Measurements from ENCODE around the gene PLGRKT. TPM values are rescaled to one million over a fixed set of nuclear protein-coding genes. Genes with fewer than 3 reads are reported as not detected.

Gene PLGRKT
- total and polyA plus RNA-seq, 2 donors (not counting 3 experiments of a cell fraction or from before 2014, with no cell fraction given): 3.8 to 21.2 TPM

GRCh38 chr9:5486988-5487387 is 49.3 kb upstream of the PLGRKT start:
- CTCF ChIA-PET: interaction anchor here (0.6 kb wide), 1 partner anchor 37 kb away, joined by 3 read pairs; the partner anchor contains the start of gene CD274
- Histone ChIP-seq H3K79me2 (ENCODE audit: control insufficient read depth, insufficient read depth, low read length) (no peaks in the 10 kb centered on the region), H2AFZ (ENCODE audit: low read depth, low read length) (no peak overlapping the region), H3K27ac (ENCODE audit: insufficient read depth, low read depth, low read length) (no peak overlapping the region), H4K20me1 (replicated peaks; ENCODE audit: control insufficient read depth, extremely low read depth, insufficient read depth, low read length) (no peaks in the 10 kb centered on the region), H3K9ac (replicated peaks; ENCODE audit: extremely low read depth, insufficient read depth, low read length) (no peak overlapping the region), H3K9me3 (replicated peaks; ENCODE audit: control insufficient read depth, insufficient read depth, low read length) (no peaks in the 10 kb centered on the region), H3K4me2 (ENCODE audit: insufficient read depth, low read length) (no peak overlapping the region), H3K27me3 (ENCODE audit: control insufficient read depth in 2 of 2, insufficient read depth in 2 of 2, low read length in 2 of 2) (no peaks in the 10 kb centered on the region), H3K9me1 (replicated peaks; ENCODE audit: control insufficient read depth, extremely low read depth, insufficient read depth, low read length) (no peaks in the 10 kb centered on the region), H3K36me3 (ENCODE audit: control insufficient read depth in 2 of 2, extremely low read depth in 1 of 2, insufficient read depth in 2 of 2, low read length in 2 of 2) (no peaks in the 10 kb centered on the region), H3K4me3 (replicated peaks in 1 of 3; ENCODE audit: insufficient read depth in 1 of 3, low read depth in 1 of 3, low read length in 3 of 3) (no peak overlapping the region), H3K4me1 (ENCODE audit: control insufficient read depth, extremely low read depth, insufficient read depth, low read length) (peaks cover 26% of the 10 kb centered on the region)
- no TSS peak for BruUV-seq (replicated peaks)
- POLR2A ChIA-PET: no interaction called here
- FAIRE-seq (no peak), DNase-seq (ENCODE audit: low read depth, low spot score) (no peak)
- intact Hi-C loops (cut with micrococcal nuclease) (no loop called here), dilution Hi-C loops (cut with MboI; ENCODE audit: extremely low pct_ligation_motif_present, low sequenced_read_pairs) (no loop called here)
- TF ChIP-seq MAX (IDR thresholded peaks at IDR 0.05; ENCODE audit: insufficient read depth, insufficient read length): no peak
- no peak for TF ChIP-seq POLR2AphosphoS5 (IDR thresholded peaks at IDR 0.05; ENCODE audit: insufficient read depth, low read depth, low read length)
- no peak for TF ChIP-seq CTCF (IDR thresholded peaks at IDR 0.05; ENCODE audit: extremely low read depth in 1 of 2, insufficient read depth in 1 of 2, low read depth in 1 of 2, low read length in 2 of 2)
- TF ChIP-seq JUN (IDR thresholded peaks at IDR 0.05; ENCODE audit: borderline replicate concordance, insufficient read depth, insufficient read length, low read depth): no peak
- TF ChIP-seq GATA2 (IDR thresholded peaks at IDR 0.05; ENCODE audit: insufficient read depth, insufficient read length, low read depth, low read length): no peak
- TF ChIP-seq FOS (IDR thresholded peaks at IDR 0.05; ENCODE audit: borderline replicate concordance, insufficient read depth, low read length): no peak
- no peak for TF ChIP-seq POLR2A (IDR thresholded peaks at IDR 0.05; ENCODE audit: low read depth, low read length)
- no peak for TF ChIP-seq MYC (IDR thresholded peaks at IDR 0.05; ENCODE audit: low read depth, low read length)
- no peak for TF ChIP-seq EZH2 (IDR thresholded peaks at IDR 0.05; ENCODE audit: borderline replicate concordance, low read depth, low read length, severe bottlenecking)

Data from endothelial cell of umbilical vein (primary cell).